Measurements from ENCODE around the gene MNAT1. TPM values are rescaled to one million over a fixed set of nuclear protein-coding genes. Genes with fewer than 3 reads are reported as not detected.

MNAT1 gene
- total RNA-seq, 1 experiment from 2014 or later, result 44.6 TPM

DNA sequence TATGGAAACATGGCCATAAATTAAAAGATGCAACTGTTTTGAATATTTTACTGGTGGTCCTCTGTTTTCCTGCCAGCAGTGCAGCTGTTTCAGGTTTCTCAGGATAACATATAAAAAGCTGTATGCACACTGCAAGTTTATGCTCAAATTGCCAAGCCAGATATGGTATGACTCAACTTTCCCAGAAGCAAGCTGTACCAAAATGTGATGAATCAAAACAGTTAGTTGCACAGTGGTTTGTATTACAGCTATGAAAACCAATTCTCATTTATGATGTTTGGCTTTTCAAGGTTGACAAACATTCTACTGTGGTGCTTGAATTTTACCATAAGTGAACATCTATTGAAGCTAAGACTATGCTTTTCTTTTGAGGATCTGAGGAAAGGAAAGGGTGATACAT, 230.8 kb downstream of the MNAT1 start:
- Mint-ChIP-seq H3K27ac (ENCODE audit: unreplicated experiment) (no peak overlapping the region), H3K9me3 (ENCODE audit: low read depth, unreplicated experiment) (no peaks in the 10 kb centered on the region), H3K27me3 (ENCODE audit: unreplicated experiment) (no peaks in the 10 kb centered on the region), H3K4me1 (ENCODE audit: low read depth, unreplicated experiment) (no peaks in the 10 kb centered on the region), H3K36me3 (ENCODE audit: insufficient read depth, unreplicated experiment) (no peaks in the 10 kb centered on the region), H3K4me3 (ENCODE audit: low read depth, unreplicated experiment) (no peak overlapping the region)
- CTCF ChIA-PET, result no interaction called here
- DNase-seq, result no peak
- TF ChIP-seq, protein P1, sequence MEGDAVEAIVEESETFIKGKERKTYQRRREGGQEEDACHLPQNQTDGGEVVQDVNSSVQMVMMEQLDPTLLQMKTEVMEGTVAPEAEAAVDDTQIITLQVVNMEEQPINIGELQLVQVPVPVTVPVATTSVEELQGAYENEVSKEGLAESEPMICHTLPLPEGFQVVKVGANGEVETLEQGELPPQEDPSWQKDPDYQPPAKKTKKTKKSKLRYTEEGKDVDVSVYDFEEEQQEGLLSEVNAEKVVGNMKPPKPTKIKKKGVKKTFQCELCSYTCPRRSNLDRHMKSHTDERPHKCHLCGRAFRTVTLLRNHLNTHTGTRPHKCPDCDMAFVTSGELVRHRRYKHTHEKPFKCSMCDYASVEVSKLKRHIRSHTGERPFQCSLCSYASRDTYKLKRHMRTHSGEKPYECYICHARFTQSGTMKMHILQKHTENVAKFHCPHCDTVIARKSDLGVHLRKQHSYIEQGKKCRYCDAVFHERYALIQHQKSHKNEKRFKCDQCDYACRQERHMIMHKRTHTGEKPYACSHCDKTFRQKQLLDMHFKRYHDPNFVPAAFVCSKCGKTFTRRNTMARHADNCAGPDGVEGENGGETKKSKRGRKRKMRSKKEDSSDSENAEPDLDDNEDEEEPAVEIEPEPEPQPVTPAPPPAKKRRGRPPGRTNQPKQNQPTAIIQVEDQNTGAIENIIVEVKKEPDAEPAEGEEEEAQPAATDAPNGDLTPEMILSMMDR (IDR thresholded peaks at IDR 0.05; ENCODE audit: unreplicated experiment), result no peak
- BruUV-seq (replicated peaks), result no TSS peak
- intact Hi-C loops (cut with micrococcal nuclease; ENCODE audit: unreplicated experiment), result loop anchor here (5.0 kb wide), 1 partner anchor 243 kb away; the partner anchor contains the start of gene SIX4

DNA sequence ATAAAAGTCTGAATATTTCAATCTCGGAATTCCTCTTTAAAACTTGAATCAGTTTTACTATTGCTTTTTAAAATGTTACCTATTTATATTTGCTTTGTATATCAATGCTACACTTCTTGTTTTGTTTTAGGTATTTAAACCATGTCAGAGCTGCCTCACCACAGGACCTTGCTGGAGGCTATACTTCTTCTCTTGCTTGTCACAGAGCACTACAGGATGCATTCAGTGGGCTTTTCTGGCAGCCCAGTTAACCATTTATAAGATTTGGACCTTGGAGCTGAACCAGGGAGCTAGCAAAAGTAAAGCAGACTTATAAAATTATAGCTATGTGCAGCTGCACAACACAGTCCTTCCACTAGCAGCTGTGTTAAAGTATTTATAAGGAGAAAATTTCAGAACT, 233.5 kb downstream of the MNAT1 start:
- Mint-ChIP-seq H3K4me3 (ENCODE audit: low read depth, unreplicated experiment) (no peak overlapping the region), H3K4me1 (ENCODE audit: low read depth, unreplicated experiment) (no peaks in the 10 kb centered on the region), H3K27ac (ENCODE audit: unreplicated experiment) (no peak overlapping the region), H3K27me3 (ENCODE audit: unreplicated experiment) (no peaks in the 10 kb centered on the region), H3K9me3 (ENCODE audit: low read depth, unreplicated experiment) (no peaks in the 10 kb centered on the region), H3K36me3 (ENCODE audit: insufficient read depth, unreplicated experiment) (peaks cover 6% of the 10 kb centered on the region)
- TF ChIP-seq, protein P1 (IDR thresholded peaks at IDR 0.05; ENCODE audit: unreplicated experiment), result no peak
- no peak for DNase-seq
- BruUV-seq (replicated peaks), result no TSS peak
- CTCF ChIA-PET, result interaction anchor here (1.0 kb wide), 1 partner anchor 14 kb away, joined by 3 read pairs; no protein-coding TSS in a partner anchor
- intact Hi-C loops (cut with micrococcal nuclease; ENCODE audit: unreplicated experiment), result loop anchor here (5.0 kb wide), 1 partner anchor 246 kb away; the partner anchor contains the start of gene SIX4

DNA sequence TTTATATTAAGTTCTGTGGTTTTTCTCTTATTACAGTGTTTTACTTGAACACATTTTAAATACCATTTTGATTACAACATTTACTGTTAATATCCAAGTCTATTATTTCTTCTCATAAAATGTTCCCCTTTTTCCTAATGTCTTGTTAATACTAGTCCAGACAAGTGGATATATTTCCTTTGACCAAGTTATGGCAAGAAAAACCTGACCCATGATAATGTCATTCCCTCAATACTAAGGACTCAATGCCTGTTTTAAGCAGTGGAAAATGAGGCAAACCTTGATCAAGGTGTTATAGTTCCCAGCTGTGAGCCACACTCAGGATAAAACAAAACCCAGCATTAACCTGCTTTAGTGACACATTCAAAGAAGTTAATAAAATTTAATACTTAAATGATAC, 234.1 kb downstream of the MNAT1 start:
- H3K27me3 Mint-ChIP-seq (ENCODE audit: unreplicated experiment), result no peaks in the 10 kb centered on the region
- no peak for DNase-seq
- BruUV-seq (replicated peaks), result no TSS peak
- H3K27ac Mint-ChIP-seq (ENCODE audit: unreplicated experiment), result no peak overlapping the region
- H3K36me3 Mint-ChIP-seq (ENCODE audit: insufficient read depth, unreplicated experiment), result peaks cover 6% of the 10 kb centered on the region
- no peaks in the 10 kb centered on the region for H3K4me1 Mint-ChIP-seq (ENCODE audit: low read depth, unreplicated experiment)
- no peaks in the 10 kb centered on the region for H3K9me3 Mint-ChIP-seq (ENCODE audit: low read depth, unreplicated experiment)
- intact Hi-C loops (cut with micrococcal nuclease; ENCODE audit: unreplicated experiment), result loop anchor here (5.0 kb wide), 1 partner anchor 246 kb away; the partner anchor contains the start of gene SIX4
- TF ChIP-seq, protein P1 (IDR thresholded peaks at IDR 0.05; ENCODE audit: unreplicated experiment), result no peak
- CTCF ChIA-PET, result interaction anchor here (1.0 kb wide), 1 partner anchor 13 kb away, joined by 3 read pairs; no protein-coding TSS in a partner anchor
- H3K4me3 Mint-ChIP-seq (ENCODE audit: low read depth, unreplicated experiment), result no peak overlapping the region

DNA sequence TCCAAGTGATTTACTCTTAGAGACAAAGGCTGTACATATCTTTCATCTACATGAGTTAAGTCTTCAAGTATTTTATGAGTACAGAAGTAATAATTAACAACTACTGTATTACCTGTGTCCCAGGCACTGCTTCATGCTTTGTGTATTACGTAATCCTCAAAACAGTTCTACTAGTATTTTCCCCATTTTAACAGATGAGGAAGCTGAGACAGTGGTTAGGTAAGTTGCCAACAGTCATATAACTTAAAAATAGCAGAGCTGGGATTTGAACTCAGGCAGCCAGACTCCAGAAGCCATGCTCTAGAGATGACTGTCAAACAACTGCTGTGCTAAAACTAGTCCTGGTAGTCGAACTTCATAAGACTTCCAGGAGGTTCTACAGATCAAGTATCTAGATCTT, 235.6 kb downstream of the MNAT1 start:
- H3K4me3 Mint-ChIP-seq (ENCODE audit: low read depth, unreplicated experiment), result no peak overlapping the region
- H3K4me1 Mint-ChIP-seq (ENCODE audit: low read depth, unreplicated experiment), result no peaks in the 10 kb centered on the region
- no TSS peak for BruUV-seq (replicated peaks)
- intact Hi-C loops (cut with micrococcal nuclease; ENCODE audit: unreplicated experiment), result loop anchor here (5.0 kb wide), 1 partner anchor 108 kb away; no protein-coding TSS in a partner anchor
- no peaks in the 10 kb centered on the region for H3K9me3 Mint-ChIP-seq (ENCODE audit: low read depth, unreplicated experiment)
- DNase-seq, result no peak
- no peak overlapping the region for H3K27ac Mint-ChIP-seq (ENCODE audit: unreplicated experiment)
- CTCF ChIA-PET, result interaction anchor here (0.5 kb wide), 1 partner anchor 514 kb away, joined by 3 read pairs; no protein-coding TSS in a partner anchor
- H3K27me3 Mint-ChIP-seq (ENCODE audit: unreplicated experiment), result no peaks in the 10 kb centered on the region
- H3K36me3 Mint-ChIP-seq (ENCODE audit: insufficient read depth, unreplicated experiment), result peaks cover 6% of the 10 kb centered on the region
- TF ChIP-seq, protein P1 (IDR thresholded peaks at IDR 0.05; ENCODE audit: unreplicated experiment), result no peak
